Measurements from ENCODE around the gene C10orf90.

Gene C10orf90

GRCh38 chr10:126670056-126670894, at the start of gene C10orf90:
Gene C10orf90, minus strand, starts transcription at chr10:126670693. Its CDS starts 213 bp downstream, at chr10:126670480.
- DNase-seq (ENCODE audit: low read depth in 2 of 2, low spot score in 1 of 2) = no peak

GRCh38 chr10:126716366-126716765, 45.9 kb upstream of the C10orf90 start:
- DNase-seq (ENCODE audit: low read depth in 2 of 2, low spot score in 1 of 2) = no peak

- DNase-seq (ENCODE audit: low read depth in 2 of 2, low spot score in 1 of 2) = no peak
Measured at GRCh38 chr10:126713594-126713993, 43.1 kb upstream of the C10orf90 start.

GRCh38 chr10:126712681-126713080, 42.2 kb upstream of the C10orf90 start:
- no peak for DNase-seq (ENCODE audit: low read depth in 2 of 2, low spot score in 1 of 2)

- DNase-seq (ENCODE audit: low read depth in 2 of 2, low spot score in 1 of 2) = no peak
Measured at GRCh38 chr10:126705951-126706565, 35.6 kb upstream of the C10orf90 start.

GRCh38 chr10:126705131-126705530, 34.6 kb upstream of the C10orf90 start:
- no peak for DNase-seq (ENCODE audit: low read depth in 2 of 2, low spot score in 1 of 2)

- no peak for DNase-seq (ENCODE audit: low read depth in 2 of 2, low spot score in 1 of 2)
Measured at GRCh38 chr10:126704649-126705048, 34.2 kb upstream of the C10orf90 start.

- no peak for DNase-seq (ENCODE audit: low read depth in 2 of 2, low spot score in 1 of 2)
Measured at GRCh38 chr10:126702181-126702580, 31.7 kb upstream of the C10orf90 start.

GRCh38 chr10:126701526-126701925, 31.0 kb upstream of the C10orf90 start:
- no peak for DNase-seq (ENCODE audit: low read depth in 2 of 2, low spot score in 1 of 2)

GRCh38 chr10:126696684-126697083, 26.2 kb upstream of the C10orf90 start:
- no peak for DNase-seq (ENCODE audit: low read depth in 2 of 2, low spot score in 1 of 2)

GRCh38 chr10:126691456-126691855, 21.0 kb upstream of the C10orf90 start:
- DNase-seq (ENCODE audit: low read depth in 2 of 2, low spot score in 1 of 2) = no peak

GRCh38 chr10:126690534-126690933, 20.0 kb upstream of the C10orf90 start:
- no peak for DNase-seq (ENCODE audit: low read depth in 2 of 2, low spot score in 1 of 2)

- DNase-seq (ENCODE audit: low read depth in 2 of 2, low spot score in 1 of 2) = no peak
Measured at GRCh38 chr10:126689461-126689994, 19.0 kb upstream of the C10orf90 start.

GRCh38 chr10:126687121-126687606, 16.7 kb upstream of the C10orf90 start:
- DNase-seq (ENCODE audit: low read depth in 2 of 2, low spot score in 1 of 2) = no peak

GRCh38 chr10:126686719-126687118, 16.2 kb upstream of the C10orf90 start:
- no peak for DNase-seq (ENCODE audit: low read depth in 2 of 2, low spot score in 1 of 2)

- DNase-seq (ENCODE audit: low read depth in 2 of 2, low spot score in 1 of 2) = no peak
Measured at GRCh38 chr10:126686268-126686667, 15.8 kb upstream of the C10orf90 start.

- no peak for DNase-seq (ENCODE audit: low read depth in 2 of 2, low spot score in 1 of 2)
Measured at GRCh38 chr10:126685756-126686155, 15.3 kb upstream of the C10orf90 start.

GRCh38 chr10:126684171-126684745, 13.8 kb upstream of the C10orf90 start:
- no peak for DNase-seq (ENCODE audit: low read depth in 2 of 2, low spot score in 1 of 2)

GRCh38 chr10:126683466-126683865, 13.0 kb upstream of the C10orf90 start:
- DNase-seq (ENCODE audit: low read depth in 2 of 2, low spot score in 1 of 2) = no peak

- no peak for DNase-seq (ENCODE audit: low read depth in 2 of 2, low spot score in 1 of 2)
Measured at GRCh38 chr10:126675656-126676438, 5.4 kb upstream of the C10orf90 start.

Data from stimulated activated CD8-positive, alpha-beta memory T cell treated with anti-CD3 and anti-CD28 coated beads, Interleukin-4, amount 100 ng/mL, for 1 hour (primary cell).